Endometrial microvascular endothelial cells (primary cell): ENCODE data around the gene EFCAB6. TPM values are rescaled to one million over a fixed set of nuclear protein-coding genes. Genes with fewer than 3 reads are reported as not detected.

Experiments used
- in situ Hi-C: cut with HindIII; loops from 2 replicates; pipeline ENCODE4 v1.10.0; 2017; ENCODE audit warnings: low sequenced_read_pairs, low pct_unique_long_range_greater_than_20kb; ENCODE audit errors: inconsistent ontology term
- total RNA-seq: library from RNA; depleted of rRNA; stranded (reverse); fragments of >200 nt; gene quantifications from one replicate; pipeline ENCODE4 v1.2.3, GENCODE V29; 2015; ENCODE audit errors: inconsistent ontology term

The EFCAB6 gene
- total RNA-seq, 1 donor from 2014 or later = 0.46 TPM

GRCh38 chr22:43739851-43740379, 72.2 kb downstream of the EFCAB6 start:
- in situ Hi-C loops = no loop called here

- in situ Hi-C loops = no loop called here
Measured at GRCh38 chr22:43737150-43737828, 74.8 kb downstream of the EFCAB6 start.

GRCh38 chr22:43736651-43737050, 75.5 kb downstream of the EFCAB6 start:
- in situ Hi-C loops = no loop called here

- in situ Hi-C loops = no loop called here
Measured at GRCh38 chr22:43734370-43735150, 77.5 kb downstream of the EFCAB6 start.

- in situ Hi-C loops = no loop called here
Measured at GRCh38 chr22:43733138-43733537, 79.0 kb downstream of the EFCAB6 start.

- in situ Hi-C loops = no loop called here
Measured at GRCh38 chr22:43731988-43732387, 80.1 kb downstream of the EFCAB6 start.

GRCh38 chr22:43726964-43727543, 85.1 kb downstream of the EFCAB6 start:
- in situ Hi-C loops = no loop called here

- in situ Hi-C loops = no loop called here
Measured at GRCh38 chr22:43726322-43726721, 85.8 kb downstream of the EFCAB6 start.

- in situ Hi-C loops = no loop called here
Measured at GRCh38 chr22:43723816-43724215, 88.3 kb downstream of the EFCAB6 start.

- in situ Hi-C loops = no loop called here
Measured at GRCh38 chr22:43722444-43722843, 89.7 kb downstream of the EFCAB6 start.

GRCh38 chr22:43720716-43721115, 91.4 kb downstream of the EFCAB6 start:
- in situ Hi-C loops = no loop called here

GRCh38 chr22:43714104-43714503, 98.0 kb downstream of the EFCAB6 start:
- in situ Hi-C loops = no loop called here

- in situ Hi-C loops = no loop called here
Measured at GRCh38 chr22:43711681-43712080, 100.4 kb downstream of the EFCAB6 start.

GRCh38 chr22:43707648-43708047, 104.5 kb downstream of the EFCAB6 start:
- in situ Hi-C loops = no loop called here

- in situ Hi-C loops = no loop called here
Measured at GRCh38 chr22:43706571-43707328, 105.4 kb downstream of the EFCAB6 start.

GRCh38 chr22:43706151-43706550, 106.0 kb downstream of the EFCAB6 start:
- in situ Hi-C loops = no loop called here

- in situ Hi-C loops = no loop called here
Measured at GRCh38 chr22:43704051-43704450, 108.1 kb downstream of the EFCAB6 start.

GRCh38 chr22:43698403-43698802, 113.7 kb downstream of the EFCAB6 start:
- in situ Hi-C loops = no loop called here

GRCh38 chr22:43697894-43698293, 114.2 kb downstream of the EFCAB6 start:
- in situ Hi-C loops = no loop called here
